NCI-H526 (cell line): Measurements from ENCODE around the gene FGFR3.
A peak's percentile ranks its signal among the peaks of the same experiment; 100 is the strongest.
"Not testable (repeated sequence)": the region's sequence is repeated elsewhere in the genome, so short reads cannot be mapped to it uniquely, and the experiment has no call there.

Source experiments
- DNase-seq, 2 experiments: peaks; one replicate each; lab custom pipeline; 2025; lab: John Stamatoyannopoulos, UW

FGFR3 gene

DNA sequence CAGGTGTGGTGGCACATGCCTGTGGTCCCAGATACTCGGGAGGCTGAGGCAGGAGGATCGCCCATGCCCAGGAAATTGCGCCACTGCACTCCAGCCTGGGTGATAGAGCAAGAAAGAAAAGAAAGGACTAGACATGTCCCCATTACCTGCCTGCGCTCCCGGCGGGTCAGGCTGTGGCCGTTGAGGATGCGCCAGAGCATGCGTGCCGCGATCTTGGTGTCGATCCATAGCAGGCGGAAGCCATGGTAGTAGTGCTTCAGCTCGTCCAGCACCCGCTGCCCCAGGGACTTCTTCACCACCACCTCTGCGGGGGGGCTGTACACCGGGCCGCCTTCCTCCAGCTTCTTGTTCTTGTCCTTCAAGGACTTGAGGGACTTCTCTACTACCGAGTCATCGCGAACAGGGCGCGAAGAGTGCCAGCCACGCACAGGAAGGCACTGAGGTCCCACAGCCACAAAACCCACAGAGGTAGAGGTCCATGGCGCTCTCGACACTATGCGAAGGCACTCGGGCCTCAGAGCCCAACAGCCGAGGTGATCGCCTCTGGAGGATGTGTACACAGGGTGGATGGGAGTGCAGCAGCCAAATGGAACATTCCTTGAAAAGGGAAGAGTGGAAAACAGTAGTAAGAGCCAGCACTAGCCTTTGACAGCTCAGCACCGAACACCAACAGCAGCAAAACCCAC, 48.3 kb downstream of the FGFR3 start:
- no peak for DNase-seq

DNA sequence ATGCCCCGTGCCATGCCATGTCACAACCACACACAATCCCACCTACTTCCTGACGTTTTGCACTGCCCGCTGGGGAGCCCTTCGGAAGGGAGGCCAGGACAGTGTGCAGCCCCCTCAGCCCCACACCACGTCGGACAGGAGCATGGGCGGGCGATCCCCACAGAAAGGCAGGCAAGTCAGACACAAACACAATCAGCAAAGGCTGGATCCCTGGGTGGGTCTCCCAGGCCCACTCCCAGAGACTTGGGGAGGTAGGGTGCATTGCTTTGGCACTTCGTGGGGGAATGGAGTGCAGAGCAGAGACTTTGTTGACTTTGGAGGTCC, 48.8 kb downstream of the FGFR3 start:
- no peak for DNase-seq

DNA sequence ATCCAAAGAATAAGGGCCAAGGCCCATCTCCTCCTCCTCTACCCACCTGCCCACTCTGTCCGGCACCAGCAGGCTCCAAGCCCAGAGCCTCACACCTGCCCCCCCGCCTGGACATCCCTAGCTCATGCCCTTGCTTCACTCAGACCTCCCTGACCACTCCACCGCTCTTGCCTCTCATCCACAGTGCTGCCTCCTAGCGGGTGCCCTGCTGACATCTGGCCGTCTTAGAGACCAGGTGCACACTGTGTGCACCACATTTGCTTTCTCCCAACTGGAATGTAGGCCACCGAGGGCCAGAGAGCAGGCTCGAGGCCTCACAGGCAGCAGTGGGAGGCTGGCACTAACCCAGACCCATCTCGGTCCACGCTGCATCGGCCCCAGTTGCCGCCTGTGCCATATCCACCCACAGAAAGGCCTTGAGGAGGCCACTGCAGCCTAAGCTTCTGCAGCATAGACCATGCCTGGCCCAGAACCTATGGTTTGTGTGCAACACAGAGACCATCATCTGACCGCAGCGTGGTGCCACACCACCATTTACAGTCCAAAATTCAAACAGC, 49.3 kb downstream of the FGFR3 start:
- no peak for DNase-seq

DNA sequence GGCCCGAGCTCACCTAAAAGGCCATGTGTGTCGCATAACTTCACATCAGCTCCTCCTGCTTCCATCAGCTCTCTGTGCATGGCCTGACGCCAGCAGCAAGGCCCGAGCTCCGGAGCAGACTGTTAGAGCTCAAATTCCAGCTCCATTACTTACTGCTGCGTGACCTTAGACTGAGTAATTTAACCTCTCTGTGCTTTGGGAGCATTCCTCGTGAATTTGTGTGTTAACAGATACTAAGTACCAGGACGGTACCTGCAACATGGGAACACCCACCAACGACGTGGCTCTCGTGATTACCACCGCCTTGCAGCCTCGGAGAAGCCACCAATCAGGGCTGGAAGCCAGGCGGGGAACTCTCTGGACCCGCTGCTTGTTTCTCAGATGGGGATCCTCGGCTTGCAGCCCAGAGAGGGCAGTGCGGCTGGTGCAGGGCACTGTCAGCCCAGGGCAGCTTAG, 49.9 kb downstream of the FGFR3 start:
- DNase-seq, result no peak

DNA sequence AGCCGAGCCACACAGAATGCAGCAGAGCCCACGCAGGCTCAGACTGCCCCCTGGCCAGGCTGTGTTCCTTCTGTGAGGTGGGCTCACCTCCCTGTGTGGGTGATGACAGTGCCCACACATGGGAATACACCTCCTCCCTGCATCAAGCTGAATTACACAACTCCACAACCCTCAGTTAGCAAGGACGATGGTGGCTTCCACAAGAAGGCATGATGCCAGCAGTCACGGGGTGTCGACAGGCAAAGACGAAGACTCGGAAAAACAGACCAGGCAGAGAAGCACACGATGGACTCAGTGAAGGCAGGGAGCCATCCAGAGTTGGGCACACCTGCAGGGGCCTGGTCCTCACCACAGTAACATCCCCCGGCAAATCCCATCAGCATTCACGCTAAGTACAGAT, 50.8 kb downstream of the FGFR3 start:
- DNase-seq, result no peak

DNA sequence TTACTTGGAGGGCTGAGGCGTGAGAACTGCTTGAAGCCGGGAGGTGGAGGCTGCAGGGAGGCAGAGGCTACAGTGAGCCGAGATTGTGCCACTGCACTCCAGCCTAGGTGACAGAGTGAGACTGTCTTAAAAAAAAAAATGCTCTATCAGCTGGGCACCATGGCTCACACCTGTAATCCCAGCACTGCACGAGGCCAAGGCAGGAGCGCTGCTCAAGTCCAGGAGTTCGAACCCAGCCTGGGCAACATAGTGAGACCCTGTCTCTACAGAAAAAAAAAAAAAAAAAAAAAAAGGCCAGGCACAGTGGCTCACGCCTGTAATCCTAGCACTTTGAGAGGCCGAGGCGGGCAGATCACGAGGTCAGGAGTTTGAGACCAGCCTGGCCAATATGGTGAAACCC, 51.5 kb downstream of the FGFR3 start:
- DNase-seq, result not testable (repeated sequence)

DNA sequence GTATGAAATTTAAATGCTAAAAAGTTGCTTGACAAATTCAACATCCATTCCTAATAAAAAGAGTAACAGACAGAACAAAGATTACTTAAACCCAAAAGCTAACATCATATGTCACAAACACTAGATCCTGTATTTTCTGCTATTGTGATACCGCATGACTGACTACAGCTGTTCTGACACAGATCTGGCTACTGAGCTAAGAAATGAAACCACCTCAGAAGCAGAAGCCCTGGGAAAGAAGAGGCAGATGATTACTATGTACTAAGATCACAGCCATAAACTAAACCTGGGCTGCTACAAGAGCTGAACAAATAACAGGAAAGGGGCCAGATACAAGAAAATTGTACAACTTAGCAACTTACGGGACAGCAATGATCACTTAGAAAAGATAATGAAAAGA, 53.5 kb downstream of the FGFR3 start:
- no peak for DNase-seq

DNA sequence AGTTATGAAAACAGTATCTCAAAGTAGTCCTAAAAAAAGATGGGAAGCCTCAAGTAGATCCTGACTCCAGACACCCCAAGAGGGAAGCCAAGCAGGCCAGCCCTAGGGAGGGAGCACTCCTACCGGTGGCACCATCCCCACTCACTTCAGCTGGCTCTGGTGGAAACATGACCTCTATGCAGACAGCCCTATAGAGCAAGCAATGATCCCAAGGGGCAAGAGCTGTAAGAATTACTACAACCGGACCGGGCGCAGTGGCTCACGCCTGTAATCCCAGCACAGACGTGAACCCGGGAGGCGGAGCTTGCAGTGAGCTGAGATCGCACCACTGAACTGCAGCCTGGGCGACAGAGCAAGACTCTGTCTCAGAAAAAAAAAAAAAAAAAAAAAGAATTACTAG, 57.2 kb downstream of the FGFR3 start:
- no peak for DNase-seq

DNA sequence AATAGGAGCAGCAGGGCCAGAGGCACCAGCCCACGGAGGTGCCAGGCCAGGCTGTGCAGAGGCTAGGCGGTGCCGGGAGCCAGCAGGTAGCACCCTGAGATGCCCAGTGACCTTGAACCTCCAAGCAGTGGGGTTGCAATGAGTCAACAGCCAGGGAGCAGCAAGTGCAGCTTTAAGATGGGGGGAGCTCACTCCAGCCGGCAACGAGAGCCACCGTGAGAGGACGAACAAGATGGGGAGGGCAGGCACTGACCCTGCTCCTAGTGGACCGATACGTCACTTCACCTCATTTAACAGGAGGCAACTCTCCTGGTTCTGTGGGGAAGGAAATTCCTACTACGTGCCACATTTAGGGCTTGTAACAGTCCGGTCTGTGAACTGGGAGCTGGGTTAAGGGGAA, 58.1 kb downstream of the FGFR3 start:
- DNase-seq, result no peak

DNA sequence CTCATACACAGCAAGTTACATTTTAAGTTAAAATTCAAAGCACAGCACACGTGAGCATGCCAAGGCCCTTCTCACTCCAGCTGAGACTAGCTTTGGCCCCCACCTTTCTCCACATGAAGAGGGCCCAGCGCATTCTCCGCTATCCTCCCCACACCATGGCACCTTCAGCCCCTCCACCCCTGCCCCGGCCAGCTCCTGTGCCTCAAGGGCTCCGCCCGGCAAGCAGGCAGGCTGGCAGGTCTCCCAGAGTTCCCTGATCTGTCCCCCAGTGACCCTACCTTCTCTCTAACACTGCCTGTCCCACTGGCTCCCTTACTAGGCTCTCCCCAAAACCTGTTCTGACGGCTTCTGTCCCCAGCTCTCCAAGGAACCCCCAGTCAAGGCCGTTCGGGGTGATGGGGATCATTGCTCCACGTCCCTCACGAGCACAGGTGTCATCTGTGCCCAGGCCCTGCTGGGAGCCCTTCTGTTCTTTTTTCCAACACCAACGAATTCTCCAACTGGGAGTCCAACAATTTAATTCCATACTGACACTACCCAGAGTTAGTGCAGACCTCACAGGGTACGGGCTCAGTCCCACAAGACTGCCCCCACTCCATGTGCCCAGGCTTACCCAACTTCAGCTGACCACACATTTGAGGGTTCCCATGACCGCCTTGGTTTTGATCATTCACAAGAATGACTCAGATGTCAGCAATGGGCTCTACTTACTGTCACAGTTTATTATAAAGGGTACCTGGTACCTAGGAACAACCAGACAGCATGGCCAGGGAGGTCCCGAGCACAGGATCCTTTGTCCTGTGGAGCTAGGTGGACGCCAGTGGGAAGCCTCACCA, 58.7 kb downstream of the FGFR3 start:
- DNase-seq, result no peak

DNA sequence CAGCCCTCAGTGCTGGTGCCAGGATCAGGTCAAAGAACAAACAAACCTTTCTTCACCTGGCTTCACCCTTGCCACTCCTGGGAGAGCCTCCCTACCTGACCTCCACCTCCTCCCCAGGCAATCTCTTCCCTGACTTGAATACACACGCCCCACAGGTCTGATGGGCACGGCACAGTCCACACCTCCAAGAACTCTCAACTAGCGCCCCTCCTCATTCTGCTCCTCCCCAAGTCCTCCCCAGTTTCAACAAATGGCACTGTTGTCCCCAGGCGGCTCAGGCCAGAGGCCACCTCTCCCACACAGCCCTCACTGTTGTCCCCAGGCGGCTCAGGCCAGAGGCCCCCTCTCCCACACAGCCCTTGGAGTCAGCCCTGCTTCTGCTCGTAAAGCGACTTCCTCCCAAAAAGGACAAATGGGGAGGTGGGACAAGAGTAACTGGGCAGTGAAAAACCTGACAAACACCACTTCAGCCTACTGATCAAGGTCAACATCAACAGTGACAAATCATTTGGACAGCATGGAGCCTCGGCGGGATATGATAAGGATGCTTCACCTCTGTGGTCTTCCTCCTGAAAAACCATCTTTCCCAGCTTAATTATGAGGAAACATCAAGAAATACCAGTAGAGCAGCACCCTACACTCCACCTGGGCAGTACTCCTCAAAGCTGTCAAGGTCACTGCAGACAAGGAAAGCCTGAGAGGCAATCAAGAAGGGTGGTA, 60.0 kb downstream of the FGFR3 start:
- DNase-seq, result no peak

DNA sequence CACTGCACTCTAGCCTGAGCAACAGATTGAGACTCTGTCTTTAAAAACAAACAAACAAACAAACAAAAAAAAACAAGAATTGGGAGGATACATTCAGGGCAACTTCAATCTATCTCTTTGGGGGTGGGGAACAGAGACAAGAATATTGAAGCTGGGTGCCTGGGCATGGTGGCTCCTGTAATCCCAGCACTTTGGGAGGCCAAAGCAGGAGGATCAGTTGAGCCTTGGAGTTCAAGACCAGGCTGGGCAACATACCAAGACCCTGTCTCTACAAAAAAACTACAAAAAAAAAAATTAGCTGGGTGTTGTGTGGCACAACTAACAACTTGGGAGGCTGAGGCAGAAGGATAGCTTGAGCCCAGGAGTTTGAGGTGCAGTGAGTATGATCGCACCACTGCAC, 61.7 kb downstream of the FGFR3 start:
- DNase-seq, result no peak

DNA sequence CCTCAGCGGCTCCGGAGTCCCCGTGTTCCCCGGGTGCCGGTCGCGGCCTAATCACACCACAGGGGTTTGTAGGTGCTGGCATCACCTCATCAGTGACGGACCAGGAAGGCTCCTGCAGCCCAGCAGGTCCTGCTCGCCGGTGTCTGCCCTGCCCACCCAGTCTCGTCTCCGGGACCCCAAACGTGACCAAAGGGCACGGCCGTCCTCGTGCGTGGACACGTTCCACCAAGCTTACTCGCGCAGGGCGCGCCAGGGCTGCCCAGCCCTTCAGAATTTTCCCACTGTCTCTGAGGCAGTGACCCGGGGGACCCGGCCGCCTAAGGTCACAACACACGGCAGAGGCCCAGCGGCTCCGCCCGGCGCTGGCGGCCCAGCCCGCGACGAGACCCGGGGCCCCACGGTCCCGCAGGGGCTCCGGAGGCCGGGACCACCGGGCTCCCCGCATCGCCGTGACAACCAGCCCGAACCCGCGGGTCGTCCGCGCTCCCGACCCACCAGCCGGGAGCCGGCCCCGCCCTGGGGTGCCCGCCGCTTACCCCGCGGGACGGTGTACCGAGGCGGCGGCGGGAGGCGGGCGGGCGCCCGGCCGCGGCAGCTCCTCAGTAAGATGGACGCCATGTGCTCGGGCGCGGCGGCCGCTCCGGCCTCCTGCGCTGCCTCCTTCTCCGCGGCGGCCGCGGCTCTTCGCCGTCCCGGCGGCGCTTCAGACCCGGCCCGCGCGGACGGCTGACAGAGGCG, 62.4 kb downstream of the FGFR3 start:
- no peak for DNase-seq

DNA sequence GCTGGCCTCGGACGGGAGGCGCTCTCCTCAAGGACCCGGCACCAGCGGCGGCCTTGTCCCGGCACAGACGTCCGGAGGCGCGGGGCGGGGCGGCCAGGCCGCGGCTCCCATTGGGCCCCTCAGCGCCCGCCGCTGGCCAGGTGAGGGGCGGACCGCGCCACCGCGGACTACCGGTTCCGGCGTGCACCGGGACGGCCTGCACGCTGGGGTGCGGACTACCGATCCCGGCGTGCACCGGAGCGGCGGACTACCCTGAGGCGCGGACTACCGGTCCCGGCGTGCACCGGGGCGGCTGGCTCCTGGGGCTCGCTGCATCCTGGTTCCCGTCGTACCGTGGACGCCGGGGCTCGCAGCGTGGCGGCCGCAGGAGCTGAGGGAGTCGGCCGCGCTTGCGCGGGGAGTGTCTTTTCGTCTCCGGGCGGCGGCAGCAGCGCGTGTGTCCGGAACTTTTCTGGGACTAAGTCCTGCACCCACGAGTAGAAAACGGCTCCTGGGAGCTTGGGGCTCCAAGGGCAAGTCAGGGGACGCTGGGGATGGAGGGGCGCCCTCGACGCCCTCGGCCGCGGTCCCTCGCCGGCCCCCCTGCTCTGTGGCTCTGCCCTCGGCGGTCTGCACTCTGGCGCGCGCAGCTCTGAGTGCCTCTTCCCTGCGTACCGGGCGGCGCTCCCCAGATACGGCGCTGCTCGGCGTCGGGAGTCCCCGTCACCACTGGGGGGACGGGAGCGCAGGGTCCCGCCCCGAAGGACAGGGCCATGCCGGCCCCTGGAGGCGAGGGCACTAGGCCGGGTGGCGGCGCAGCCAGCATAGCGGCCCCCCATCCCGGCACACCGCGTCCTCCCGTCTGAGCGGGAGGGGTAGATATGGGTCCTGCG, 63.2 kb downstream of the FGFR3 start, which contains the start of gene LETM1:
Gene LETM1, minus strand, starts transcription at position 86 of the 872 bp plus-strand sequence. CDS start 206 bp downstream, outside the sequence.
- peak; percentile 83 to 98 for DNase-seq

DNA sequence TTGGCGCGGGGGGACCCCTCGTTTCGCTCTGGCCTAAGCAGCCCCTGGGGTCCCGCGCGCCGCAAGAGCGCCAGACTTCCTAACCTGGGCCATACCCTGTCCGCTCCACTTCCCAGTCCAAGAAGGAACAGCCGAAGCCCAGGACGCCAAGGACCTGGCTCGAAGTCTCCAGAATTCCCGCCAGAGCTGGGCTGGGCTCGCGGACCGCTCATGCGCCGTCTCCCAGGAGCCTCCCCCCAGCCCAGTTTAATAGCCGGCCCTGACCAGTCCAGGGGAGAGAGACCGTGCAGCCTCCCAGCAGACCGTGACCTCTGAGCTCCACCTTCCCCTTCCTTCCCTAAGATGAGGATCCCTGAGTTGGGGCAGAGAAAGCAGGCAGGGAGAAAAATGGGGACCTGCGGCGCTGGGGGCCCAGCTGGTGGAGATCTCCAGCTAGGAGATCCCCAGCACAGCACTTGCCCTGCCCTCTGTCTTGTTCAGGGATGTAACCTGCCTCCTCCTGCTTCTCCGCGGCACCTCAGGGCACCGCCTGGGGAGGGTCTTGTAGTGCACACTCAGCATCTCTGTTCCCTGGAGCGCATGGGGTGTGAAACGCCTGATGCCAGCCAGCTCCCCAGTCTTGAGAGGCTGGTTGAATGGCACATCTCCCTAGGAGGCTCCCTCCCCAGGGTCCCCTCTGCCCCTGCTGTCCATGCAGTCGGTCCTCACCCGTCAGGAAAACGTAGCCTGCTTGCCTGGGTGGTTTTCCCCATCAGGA, 64.0 kb downstream of the FGFR3 start:
- DNase-seq, result peak in 1 of 2 experiments; percentile 45

DNA sequence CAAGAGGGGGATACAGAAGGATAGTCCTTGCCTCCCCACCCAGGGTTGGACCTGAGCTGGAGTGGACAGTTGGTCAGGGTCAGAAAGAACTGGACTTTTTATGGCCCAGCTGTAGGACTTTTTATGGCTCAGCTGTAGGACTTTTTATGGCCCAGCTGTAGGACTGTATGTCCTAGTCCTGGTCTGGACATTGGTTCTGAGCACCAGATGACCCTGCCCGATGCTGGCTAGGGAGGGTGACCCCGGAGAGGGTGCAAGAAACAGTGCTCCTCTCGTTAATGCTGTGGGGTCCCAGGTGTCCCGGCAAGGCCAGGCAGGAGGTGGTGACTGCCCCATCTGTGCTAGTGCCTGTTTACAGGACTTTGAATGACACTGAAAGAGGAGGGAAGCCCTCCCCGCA, 64.8 kb downstream of the FGFR3 start:
- no peak for DNase-seq
